ENCODE results near the gene FAM222A.

The FAM222A gene

GRCh38 chr12:109783965-109784244, 70.3 kb downstream of the FAM222A start:
- Histone ChIP-seq H3K14ac (ENCODE audit: low read length) (no peak overlapping the region), H3K36me3 (replicated peaks in 1 of 2; ENCODE audit: control insufficient read depth in 2 of 2, insufficient read depth in 2 of 2, low read length in 2 of 2) (no peaks in the 10 kb centered on the region), H3K9ac (ENCODE audit: low read depth, low read length, poor library complexity) (no peak overlapping the region), H2AFZ (ENCODE audit: low read length) (no peak overlapping the region), H3K23ac (ENCODE audit: low read depth, low read length, poor library complexity) (no peak overlapping the region), H4K8ac (ENCODE audit: low read depth, low read length) (no peak overlapping the region), H3K4me1 (ENCODE audit: control insufficient read depth in 2 of 2, insufficient read depth in 1 of 2, low read depth in 1 of 2, low read length in 2 of 2) (no peaks in the 10 kb centered on the region), H2BK12ac (ENCODE audit: low read length) (no peak overlapping the region), H2BK120ac (ENCODE audit: low read depth, low read length) (no peak overlapping the region), H3K4me3 (ENCODE audit: low read length in 2 of 2) (no peak overlapping the region), H2BK5ac (ENCODE audit: low read length) (no peak overlapping the region), H3K4me2 (ENCODE audit: insufficient read depth, low read length, poor library complexity, severe bottlenecking) (no peak overlapping the region), H4K91ac (ENCODE audit: low read depth, low read length, poor library complexity) (no peak overlapping the region), H3K79me1 (ENCODE audit: low read depth, low read length) (peaks cover 3% of the 10 kb centered on the region), H2AK5ac (ENCODE audit: low read depth, low read length) (no peak overlapping the region), H3K27ac (replicated peaks; ENCODE audit: low read length) (no peak overlapping the region), H3K27me3 (ENCODE audit: control insufficient read depth in 3 of 3, insufficient read depth in 3 of 3, low read depth in 1 of 3, low read length in 3 of 3) (peaks cover 0 to 13% (median 0%) of the 10 kb centered on the region in 3 experiments), H3K4ac (ENCODE audit: low read length) (no peak overlapping the region), H3K9me3 (replicated peaks in 1 of 2; ENCODE audit: control insufficient read depth in 2 of 2, insufficient read depth in 1 of 2, low read depth in 1 of 2, low read length in 2 of 2) (peaks cover 4 to 7% of the 10 kb centered on the region in 2 donors), H3K18ac (ENCODE audit: low read length) (no peak overlapping the region), H2BK15ac (ENCODE audit: low read length) (no peak overlapping the region)
- DNase-seq (ENCODE audit: low spot score), result no peak
- no CpG with 5 or more reads among the region's 8 CpGs for WGBS, 2 donors (ENCODE audit: extremely low coverage in 2 of 2, insufficient read length in 2 of 2, insufficient replicate concordance in 1 of 2)

DNA sequence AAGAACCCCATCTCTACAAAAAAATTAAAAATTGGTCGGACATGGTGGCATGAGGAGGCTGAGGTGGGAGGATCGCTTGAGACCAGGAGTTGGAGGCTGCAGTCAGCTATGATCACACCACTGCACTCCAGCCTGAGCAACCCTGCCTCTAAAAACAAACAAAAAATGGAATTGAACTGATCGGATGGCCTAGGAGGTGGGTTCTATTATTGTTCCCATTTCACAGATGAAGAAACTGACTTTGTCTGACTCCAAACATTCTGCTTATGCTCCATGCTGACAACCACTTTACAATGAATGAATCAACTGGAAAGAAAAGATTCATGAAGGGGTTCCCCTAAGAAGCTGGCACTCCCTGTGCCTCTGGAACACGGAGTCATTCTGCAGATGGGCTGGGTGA, 72.2 kb downstream of the FAM222A start:
- no peak overlapping the region for H2BK15ac ChIP-seq (ENCODE audit: low read length)
- H2BK5ac ChIP-seq (ENCODE audit: low read length), result no peak overlapping the region
- H3K36me3 ChIP-seq (replicated peaks in 1 of 2; ENCODE audit: control insufficient read depth in 2 of 2, insufficient read depth in 2 of 2, low read length in 2 of 2), result no peaks in the 10 kb centered on the region
- no peak for DNase-seq (ENCODE audit: low spot score)
- no CpG with 5 or more reads among the region's 4 CpGs for WGBS, 2 donors (ENCODE audit: extremely low coverage in 2 of 2, insufficient read length in 2 of 2, insufficient replicate concordance in 1 of 2)
- H3K4me1 ChIP-seq (ENCODE audit: control insufficient read depth in 2 of 2, insufficient read depth in 1 of 2, low read depth in 1 of 2, low read length in 2 of 2), result no peaks in the 10 kb centered on the region
- H3K14ac ChIP-seq (ENCODE audit: low read length), result no peak overlapping the region
- H3K4me2 ChIP-seq (ENCODE audit: insufficient read depth, low read length, poor library complexity, severe bottlenecking), result no peak overlapping the region
- H3K23ac ChIP-seq (ENCODE audit: low read depth, low read length, poor library complexity), result no peak overlapping the region
- peaks cover 0 to 22% (median 0%) of the 10 kb centered on the region in 3 experiments for H3K27me3 ChIP-seq (ENCODE audit: control insufficient read depth in 3 of 3, insufficient read depth in 3 of 3, low read depth in 1 of 3, low read length in 3 of 3)
- no peak overlapping the region for H2AFZ ChIP-seq (ENCODE audit: low read length)
- H2AK5ac ChIP-seq (ENCODE audit: low read depth, low read length), result no peak overlapping the region
- no peak overlapping the region for H2BK12ac ChIP-seq (ENCODE audit: low read length)
- H4K91ac ChIP-seq (ENCODE audit: low read depth, low read length, poor library complexity), result no peak overlapping the region
- H3K79me1 ChIP-seq (ENCODE audit: low read depth, low read length), result peaks cover 3% of the 10 kb centered on the region
- H3K9ac ChIP-seq (ENCODE audit: low read depth, low read length, poor library complexity), result no peak overlapping the region
- H3K4ac ChIP-seq (ENCODE audit: low read length), result no peak overlapping the region
- no peaks in the 10 kb centered on the region for H3K9me3 ChIP-seq (replicated peaks in 1 of 2; ENCODE audit: control insufficient read depth in 2 of 2, insufficient read depth in 1 of 2, low read depth in 1 of 2, low read length in 2 of 2)
- H2BK120ac ChIP-seq (ENCODE audit: low read depth, low read length), result no peak overlapping the region
- H3K4me3 ChIP-seq (ENCODE audit: low read length in 2 of 2), result no peak overlapping the region
- H3K27ac ChIP-seq (replicated peaks; ENCODE audit: low read length), result no peak overlapping the region
- H3K18ac ChIP-seq (ENCODE audit: low read length), result no peak overlapping the region
- H4K8ac ChIP-seq (ENCODE audit: low read depth, low read length), result no peak overlapping the region

DNA sequence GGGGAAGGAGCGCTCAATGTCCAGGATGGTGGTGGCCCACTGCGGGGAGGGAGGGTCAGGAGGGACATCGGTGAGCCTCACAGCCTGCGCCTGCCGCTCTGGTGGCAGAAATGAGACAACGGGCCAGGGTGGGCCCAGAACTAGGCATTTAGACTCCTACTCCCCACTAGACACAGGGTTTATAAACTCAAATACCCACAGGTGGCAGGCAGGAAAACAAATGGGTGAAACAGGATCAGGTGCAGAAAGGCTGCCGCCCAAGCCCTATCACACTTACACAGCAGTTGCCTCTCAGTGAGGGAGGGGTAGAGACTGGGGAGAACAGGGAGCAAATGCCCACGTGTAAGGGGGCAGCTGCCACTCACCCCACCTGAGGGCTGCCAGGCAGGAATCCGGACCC, 73.2 kb downstream of the FAM222A start:
- H2AFZ ChIP-seq (ENCODE audit: low read length), result no peak overlapping the region
- no peak for DNase-seq (ENCODE audit: low spot score)
- H3K27ac ChIP-seq (replicated peaks; ENCODE audit: low read length), result no peak overlapping the region
- H3K4me2 ChIP-seq (ENCODE audit: insufficient read depth, low read length, poor library complexity, severe bottlenecking), result no peak overlapping the region
- no peaks in the 10 kb centered on the region for H3K9me3 ChIP-seq (replicated peaks in 1 of 2; ENCODE audit: control insufficient read depth in 2 of 2, insufficient read depth in 1 of 2, low read depth in 1 of 2, low read length in 2 of 2)
- H2BK5ac ChIP-seq (ENCODE audit: low read length), result no peak overlapping the region
- no peak overlapping the region for H4K91ac ChIP-seq (ENCODE audit: low read depth, low read length, poor library complexity)
- H3K27me3 ChIP-seq (ENCODE audit: control insufficient read depth in 3 of 3, insufficient read depth in 3 of 3, low read depth in 1 of 3, low read length in 3 of 3), result peaks cover 0 to 22% (median 0%) of the 10 kb centered on the region in 3 experiments
- peaks cover 3% of the 10 kb centered on the region for H3K79me1 ChIP-seq (ENCODE audit: low read depth, low read length)
- H3K23ac ChIP-seq (ENCODE audit: low read depth, low read length, poor library complexity), result peak overlapping the region; percentile 71
- H4K8ac ChIP-seq (ENCODE audit: low read depth, low read length), result no peak overlapping the region
- no peaks in the 10 kb centered on the region for H3K4me1 ChIP-seq (ENCODE audit: control insufficient read depth in 2 of 2, insufficient read depth in 1 of 2, low read depth in 1 of 2, low read length in 2 of 2)
- no peak overlapping the region for H2AK5ac ChIP-seq (ENCODE audit: low read depth, low read length)
- peak overlapping the region; percentile 47 for H2BK15ac ChIP-seq (ENCODE audit: low read length)
- H2BK120ac ChIP-seq (ENCODE audit: low read depth, low read length), result no peak overlapping the region
- no peak overlapping the region for H3K4ac ChIP-seq (ENCODE audit: low read length)
- H3K18ac ChIP-seq (ENCODE audit: low read length), result peak overlapping the region; percentile 29
- no peak overlapping the region for H3K14ac ChIP-seq (ENCODE audit: low read length)
- H3K36me3 ChIP-seq (replicated peaks in 1 of 2; ENCODE audit: control insufficient read depth in 2 of 2, insufficient read depth in 2 of 2, low read length in 2 of 2), result no peaks in the 10 kb centered on the region
- H3K9ac ChIP-seq (ENCODE audit: low read depth, low read length, poor library complexity), result no peak overlapping the region
- no peak overlapping the region for H2BK12ac ChIP-seq (ENCODE audit: low read length)
- no CpG with 5 or more reads among the region's 9 CpGs for WGBS, 2 donors (ENCODE audit: extremely low coverage in 2 of 2, insufficient read length in 2 of 2, insufficient replicate concordance in 1 of 2)
- H3K4me3 ChIP-seq (ENCODE audit: low read length in 2 of 2), result no peak overlapping the region

- Histone ChIP-seq H3K23ac (ENCODE audit: low read depth, low read length, poor library complexity) (no peak overlapping the region), H2BK15ac (ENCODE audit: low read length) (no peak overlapping the region), H2AFZ (ENCODE audit: low read length) (no peak overlapping the region), H3K4me3 (ENCODE audit: low read length in 2 of 2) (no peak overlapping the region), H3K36me3 (replicated peaks in 1 of 2; ENCODE audit: control insufficient read depth in 2 of 2, insufficient read depth in 2 of 2, low read length in 2 of 2) (no peaks in the 10 kb centered on the region), H2AK5ac (ENCODE audit: low read depth, low read length) (no peak overlapping the region), H3K9ac (ENCODE audit: low read depth, low read length, poor library complexity) (no peak overlapping the region), H2BK5ac (ENCODE audit: low read length) (no peak overlapping the region), H3K9me3 (replicated peaks in 1 of 2; ENCODE audit: control insufficient read depth in 2 of 2, insufficient read depth in 1 of 2, low read depth in 1 of 2, low read length in 2 of 2) (peaks cover 0 to 4% of the 10 kb centered on the region in 2 donors), H3K4ac (ENCODE audit: low read length) (no peak overlapping the region), H3K79me1 (ENCODE audit: low read depth, low read length) (no peaks in the 10 kb centered on the region), H2BK120ac (ENCODE audit: low read depth, low read length) (no peak overlapping the region), H2BK12ac (ENCODE audit: low read length) (no peak overlapping the region), H3K4me1 (ENCODE audit: control insufficient read depth in 2 of 2, insufficient read depth in 1 of 2, low read depth in 1 of 2, low read length in 2 of 2) (peaks cover 0 to 4% of the 10 kb centered on the region in 2 donors), H3K18ac (ENCODE audit: low read length) (no peak overlapping the region), H4K8ac (ENCODE audit: low read depth, low read length) (no peak overlapping the region), H3K27me3 (ENCODE audit: control insufficient read depth in 3 of 3, insufficient read depth in 3 of 3, low read depth in 1 of 3, low read length in 3 of 3) (peaks cover 0 to 26% (median 0%) of the 10 kb centered on the region in 3 experiments), H3K14ac (ENCODE audit: low read length) (no peak overlapping the region), H3K27ac (replicated peaks; ENCODE audit: low read length) (no peak overlapping the region), H3K4me2 (ENCODE audit: insufficient read depth, low read length, poor library complexity, severe bottlenecking) (no peak overlapping the region), H4K91ac (ENCODE audit: low read depth, low read length, poor library complexity) (no peak overlapping the region)
- no CpG with 5 or more reads among the region's 1 CpG for WGBS, 2 donors (ENCODE audit: extremely low coverage in 2 of 2, insufficient read length in 2 of 2, insufficient replicate concordance in 1 of 2)
- DNase-seq (ENCODE audit: low spot score), result no peak
Observed at GRCh38 chr12:109789526-109790048, 76.0 kb downstream of the FAM222A start.
